NT2/D1 (cell line): ENCODE data around the gene TMPRSS11A.

Experiments
- YY1 ChIP-seq: IDR thresholded peaks from 2 replicates; pipeline ENCODE4 v1.6.1; 2011; ENCODE audit not compliant: insufficient read length, insufficient read depth
- ZNF274 ChIP-seq: IDR thresholded peaks from 2 replicates; pipeline ENCODE4 v1.6.1; 2011; ENCODE audit warnings: mild to moderate bottlenecking, low read depth, low read length

DNA sequence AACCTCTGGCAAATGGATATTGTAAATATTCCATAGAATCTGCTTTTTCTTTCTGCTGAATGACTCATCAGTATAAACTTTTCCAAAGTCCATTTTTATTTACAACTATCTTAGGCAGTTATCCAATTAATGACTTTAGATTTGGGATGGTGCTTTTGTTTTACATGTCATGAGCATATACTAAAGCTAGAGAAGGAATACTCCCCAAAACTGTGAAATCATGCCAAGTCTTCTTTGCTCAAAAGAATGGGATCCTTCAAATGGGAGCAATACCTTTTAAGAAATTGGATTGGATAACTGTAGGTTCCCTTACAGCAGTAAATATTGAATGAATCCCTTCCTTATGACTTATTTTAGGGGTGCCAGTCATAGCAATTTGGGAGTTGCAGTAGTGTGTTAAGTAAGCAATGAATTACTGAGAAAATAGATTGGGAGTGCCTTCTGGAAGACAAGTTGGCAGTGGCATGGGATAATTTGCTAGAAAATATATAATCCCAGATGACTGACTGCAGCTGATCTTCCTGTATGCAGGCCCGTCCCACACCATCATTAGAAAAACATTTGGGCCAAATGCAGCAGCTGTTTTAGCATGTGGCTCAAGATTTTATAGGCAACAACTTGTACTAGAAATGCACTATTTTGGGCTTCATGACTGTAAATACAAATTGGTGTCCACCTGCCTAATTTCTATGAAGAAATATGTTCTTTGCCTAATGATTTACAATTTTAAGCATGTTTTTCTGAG is 82.3 kb downstream of the TMPRSS11A start:
- TF ChIP-seq YY1, result no peak
- no peak for TF ChIP-seq ZNF274
